ENCODE measurements around the gene SELENOI. TPM values are rescaled to one million over a fixed set of nuclear protein-coding genes. Genes with fewer than 3 reads are reported as not detected.

SELENOI gene
- total RNA-seq, 1 donor from 2014 or later, result 51.8 TPM

GRCh38 chr2:26432363-26432762, 86.4 kb downstream of the SELENOI start:
- Histone ChIP-seq H3K4me2 (no peak overlapping the region), H3K9ac (no peak overlapping the region), H4K20me1 (ENCODE audit: low read depth) (no peaks in the 10 kb centered on the region), H3K27ac (no peak overlapping the region), H3K36me3 (no peaks in the 10 kb centered on the region), H2AFZ (replicated peaks) (no peak overlapping the region), H3K9me3 (ENCODE audit: low read depth) (no peaks in the 10 kb centered on the region), H3K4me3 (no peak overlapping the region), H3K4me1 (no peaks in the 10 kb centered on the region), H3F3A (ENCODE audit: low read depth) (no peaks in the 10 kb centered on the region), H3K79me2 (ENCODE audit: low read depth) (no peaks in the 10 kb centered on the region), H3K27me3 (no peaks in the 10 kb centered on the region)
- Mint-ChIP-seq H3K27me3 (ENCODE audit: insufficient read depth, low read depth) (peaks cover 5% of the 10 kb centered on the region), H3K4me1 (peaks cover 10% of the 10 kb centered on the region), H3K27ac (no peak overlapping the region), H3K36me3 (peaks cover 7% of the 10 kb centered on the region), H3K9me3 (peaks cover 2% of the 10 kb centered on the region), H3K4me3 (no peak overlapping the region)
- TF ChIP-seq EZH2 (IDR thresholded peaks at IDR 0.05) (no peak), CTCF (IDR thresholded peaks at IDR 0.05) (no peak), EZH2phosphoT487 (IDR thresholded peaks at IDR 0.05) (no peak)
- DNase-seq (ENCODE audit: low spot score), result no peak

GRCh38 chr2:26432859-26433258, 86.9 kb downstream of the SELENOI start:
- H3K9me3 Mint-ChIP-seq, result peaks cover 2% of the 10 kb centered on the region
- H4K20me1 ChIP-seq (ENCODE audit: low read depth), result no peaks in the 10 kb centered on the region
- no peak overlapping the region for H2AFZ ChIP-seq (replicated peaks)
- H3K27ac ChIP-seq, result no peak overlapping the region
- no peak overlapping the region for H3K4me3 ChIP-seq
- no peaks in the 10 kb centered on the region for H3K36me3 ChIP-seq
- H3K27me3 Mint-ChIP-seq (ENCODE audit: insufficient read depth, low read depth), result peaks cover 5% of the 10 kb centered on the region
- H3K79me2 ChIP-seq (ENCODE audit: low read depth), result no peaks in the 10 kb centered on the region
- H3K27ac Mint-ChIP-seq, result no peak overlapping the region
- H3F3A ChIP-seq (ENCODE audit: low read depth), result no peaks in the 10 kb centered on the region
- H3K9me3 ChIP-seq (ENCODE audit: low read depth), result no peaks in the 10 kb centered on the region
- no peaks in the 10 kb centered on the region for H3K4me1 ChIP-seq
- no peak for DNase-seq (ENCODE audit: low spot score)
- H3K4me1 Mint-ChIP-seq, result peaks cover 10% of the 10 kb centered on the region
- TF ChIP-seq CTCF (IDR thresholded peaks at IDR 0.05), result no peak
- no peak for TF ChIP-seq EZH2 (IDR thresholded peaks at IDR 0.05)
- TF ChIP-seq EZH2phosphoT487 (IDR thresholded peaks at IDR 0.05), result no peak
- H3K9ac ChIP-seq, result no peak overlapping the region
- H3K4me2 ChIP-seq, result no peak overlapping the region
- H3K27me3 ChIP-seq, result no peaks in the 10 kb centered on the region
- H3K36me3 Mint-ChIP-seq, result peaks cover 7% of the 10 kb centered on the region
- no peak overlapping the region for H3K4me3 Mint-ChIP-seq

DNA sequence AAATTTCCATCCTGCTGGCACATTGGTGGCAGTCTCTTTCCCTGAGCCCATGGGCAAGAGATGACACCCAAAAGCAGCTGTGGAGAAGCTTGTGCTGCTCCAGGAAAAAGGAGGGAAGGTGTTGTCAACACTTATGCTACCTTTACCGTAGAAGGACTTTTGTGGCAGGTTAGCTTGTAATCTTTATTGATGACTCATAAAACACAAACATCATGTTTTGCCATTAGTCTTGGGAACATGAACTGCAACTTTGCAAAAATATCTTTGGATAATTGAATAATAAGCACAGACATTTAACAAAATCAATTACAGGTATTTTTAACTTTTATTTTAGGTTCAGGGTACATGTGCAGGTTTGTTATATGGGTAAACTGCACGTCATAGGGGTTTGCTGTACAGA, 89.2 kb downstream of the SELENOI start:
- no peak overlapping the region for H3K27ac ChIP-seq
- no peak overlapping the region for H3K27ac Mint-ChIP-seq
- H2AFZ ChIP-seq (replicated peaks), result no peak overlapping the region
- H3K9me3 ChIP-seq (ENCODE audit: low read depth), result no peaks in the 10 kb centered on the region
- H3K27me3 Mint-ChIP-seq (ENCODE audit: insufficient read depth, low read depth), result peaks cover 5% of the 10 kb centered on the region
- H3F3A ChIP-seq (ENCODE audit: low read depth), result no peaks in the 10 kb centered on the region
- no peaks in the 10 kb centered on the region for H3K36me3 ChIP-seq
- no peak overlapping the region for H3K4me3 Mint-ChIP-seq
- no peaks in the 10 kb centered on the region for H3K4me1 ChIP-seq
- DNase-seq (ENCODE audit: low spot score), result no peak
- TF ChIP-seq EZH2 (IDR thresholded peaks at IDR 0.05) (no peak), EZH2phosphoT487 (IDR thresholded peaks at IDR 0.05) (no peak), CTCF (IDR thresholded peaks at IDR 0.05) (no peak)
- no peaks in the 10 kb centered on the region for H4K20me1 ChIP-seq (ENCODE audit: low read depth)
- H3K9ac ChIP-seq, result no peak overlapping the region
- peaks cover 2% of the 10 kb centered on the region for H3K9me3 Mint-ChIP-seq
- H3K4me1 Mint-ChIP-seq, result peaks cover 18% of the 10 kb centered on the region
- no peaks in the 10 kb centered on the region for H3K79me2 ChIP-seq (ENCODE audit: low read depth)
- no peak overlapping the region for H3K4me2 ChIP-seq
- no peak overlapping the region for H3K4me3 ChIP-seq
- peaks cover 7% of the 10 kb centered on the region for H3K36me3 Mint-ChIP-seq
- H3K27me3 ChIP-seq, result no peaks in the 10 kb centered on the region
